Astrocyte (in vitro differentiated cells and primary cell): ENCODE measurements around the gene DYSF.

Experiments used
- CTCF ChIP-seq: IDR thresholded peaks from 2 replicates; pipeline ENCODE4 v1.5.1; 2011; ENCODE audit warnings: low read depth, mild to moderate bottlenecking, inconsistent platforms, low read length, moderate library complexity; ENCODE audit not compliant: insufficient read depth
- EZH2 ChIP-seq: IDR thresholded peaks from 2 replicates; pipeline ENCODE4 v1.6.1; 2012; ENCODE audit warnings: mild to moderate bottlenecking, low read length, inconsistent platforms; ENCODE audit not compliant: insufficient read depth

GRCh38 chr2:71532327-71532726, 79.0 kb downstream of the DYSF start:
- TF ChIP-seq EZH2: no peak
- TF ChIP-seq CTCF: no peak
